Liver (tissue), 9 donors: Measurements from ENCODE around the gene AMIGO2. TPM values are rescaled to one million over a fixed set of nuclear protein-coding genes. Genes with fewer than 3 reads are reported as not detected.

Experiments used
- DNase-seq: peaks from one replicate; pipeline ENCODE4 v3.0.0-alpha.2; 2017; ENCODE audit warnings: low spot score
- H3K27ac ChIP-seq, 2 donors: one replicate each; pipeline ENCODE4 v1.7.0; 2013; ENCODE audit warnings: inconsistent platforms in 2 of 2, low read length in 2 of 2, control low read depth in 1 of 2, low read depth in 1 of 2, mild to moderate bottlenecking in 1 of 2
- H3K27me3 ChIP-seq, 4 donors: one replicate each; pipeline versions ENCODE4 v1.6.1 to v1.7.0; 2013; ENCODE audit warnings: low read length in 3 of 4, inconsistent platforms in 1 of 4, mild to moderate bottlenecking in 1 of 4, moderate library complexity in 1 of 4; ENCODE audit not compliant: control insufficient read depth in 4 of 4, insufficient read depth in 4 of 4
- H3K36me3 ChIP-seq, 4 donors: one replicate each; pipeline versions ENCODE4 v1.6.1 to v1.7.0; 2013; ENCODE audit warnings: low read length in 3 of 4, mild to moderate bottlenecking in 3 of 4, low read depth in 1 of 4, moderate library complexity in 1 of 4; ENCODE audit not compliant: control insufficient read depth in 4 of 4, insufficient read depth in 3 of 4
- H3K4me1 ChIP-seq, 4 donors: one replicate each; pipeline versions ENCODE4 v1.6.1 to v1.7.0; 2013; ENCODE audit warnings: low read length in 3 of 4, mild to moderate bottlenecking in 3 of 4, moderate library complexity in 1 of 4; ENCODE audit not compliant: control insufficient read depth in 4 of 4, insufficient read depth in 4 of 4
- H3K4me3 ChIP-seq, 3 donors: one replicate each; pipeline versions ENCODE4 v1.6.1 to v1.7.0; 2013; ENCODE audit warnings: low read length in 3 of 3, control low read depth in 1 of 3, low read depth in 1 of 3, mild to moderate bottlenecking in 1 of 3
- H3K9ac ChIP-seq, 2 donors: one replicate each; pipeline ENCODE4 v1.7.0; 2013; ENCODE audit warnings: low read length in 2 of 2, mild to moderate bottlenecking in 2 of 2, moderate library complexity in 2 of 2, control low read depth in 1 of 2, low read depth in 1 of 2
- H3K9me3 ChIP-seq, 4 donors: one replicate each; pipeline versions ENCODE4 v1.6.1 to v1.7.0; 2013; ENCODE audit warnings: low read length in 3 of 4; ENCODE audit not compliant: control insufficient read depth in 4 of 4
- EGR1 ChIP-seq, 2 donors: IDR thresholded peaks; 2 replicates each; pipeline ENCODE4 v1.6.1; 2016 to 2018; ENCODE audit warnings: antibody characterized with exemption in 2 of 2, low read depth in 2 of 2
- GABPA ChIP-seq, 2 donors: IDR thresholded peaks in 1 of 2; conservative IDR thresholded peaks in 1 of 2; 2 replicates each; pipeline ENCODE4 v1.6.1; 2016; ENCODE audit warnings: antibody characterized with exemption in 2 of 2, mild to moderate bottlenecking in 1 of 2, moderate library complexity in 1 of 2
- HNF4A ChIP-seq, 2 donors: conservative IDR thresholded peaks; 2 replicates each; pipeline ENCODE4 v1.6.1; 2016; ENCODE audit warnings: antibody characterized with exemption in 2 of 2, mild to moderate bottlenecking in 2 of 2
- HNF4G ChIP-seq: IDR thresholded peaks from 2 replicates; pipeline ENCODE4 v1.6.1; 2016; ENCODE audit warnings: antibody characterized with exemption
- RXRA ChIP-seq, 2 donors: IDR thresholded peaks; 2 replicates each; pipeline ENCODE4 v1.6.1; 2017 to 2018; ENCODE audit warnings: antibody characterized with exemption in 2 of 2, mild to moderate bottlenecking in 1 of 2
- TAF1 ChIP-seq: conservative IDR thresholded peaks from 2 replicates; pipeline ENCODE4 v1.6.1; 2016; ENCODE audit warnings: antibody characterized with exemption, mild to moderate bottlenecking
- WGBS: extraction: QIAGEN DNeasy Blood & Tissue Kit; methylation state at CpG from one replicate; pipeline ENCODE4 v1.1.7; 2013; 5-methylcytosine and 5-hydroxymethylcytosine counted together
- polyA plus RNA-seq, 2 donors: library from polyadenylated mRNA; stranded (reverse) in 1 of 2; unstranded in 1 of 2; fragments of 200-250 nt in 1 of 2; fragments of >200 nt in 1 of 2; fragmentation: Nextera tagmentation in 1 of 2; extraction: Ambion mirVana in 1 of 2; gene quantifications; one replicate each; pipeline versions ENCODE4 v1.2.1 to v1.2.3, GENCODE V29; 2013 to 2015
- total RNA-seq, 2 donors: library from RNA; depleted of rRNA; stranded (reverse); fragments of >200 nt; gene quantifications; one replicate each; pipeline ENCODE4 v1.2.3, GENCODE V29; 2014
- TF ChIP-seq, protein P1 (sequence below): fragments of 150-350 bp; IDR thresholded peaks from 2 replicates; pipeline ENCODE4 v1.5.1; 2017; ENCODE audit warnings: improper control_type of control experiment, low read depth, low read length; ENCODE audit not compliant: missing input control
- TF ChIP-seq, protein P2 (sequence below): IDR thresholded peaks from 2 replicates; pipeline ENCODE4 v1.6.1; 2016; ENCODE audit warnings: antibody characterized with exemption
- TF ChIP-seq, protein P3 (sequence below): IDR thresholded peaks from 2 replicates; pipeline ENCODE4 v1.6.1; 2016; ENCODE audit warnings: antibody characterized with exemption, mild to moderate bottlenecking
- TF ChIP-seq, protein P4 (sequence below): IDR thresholded peaks from 2 replicates; pipeline ENCODE4 v1.6.1; 2016; ENCODE audit warnings: antibody characterized with exemption
- donor health status: healthy.
- donor health status: healthy.
- donor health status: healthy.
- donor health status: healthy.
- donor health status: healthy.

Gene AMIGO2
- total and polyA plus RNA-seq, 4 donors = 1.2 to 3.5 (median 2.3) TPM

DNA sequence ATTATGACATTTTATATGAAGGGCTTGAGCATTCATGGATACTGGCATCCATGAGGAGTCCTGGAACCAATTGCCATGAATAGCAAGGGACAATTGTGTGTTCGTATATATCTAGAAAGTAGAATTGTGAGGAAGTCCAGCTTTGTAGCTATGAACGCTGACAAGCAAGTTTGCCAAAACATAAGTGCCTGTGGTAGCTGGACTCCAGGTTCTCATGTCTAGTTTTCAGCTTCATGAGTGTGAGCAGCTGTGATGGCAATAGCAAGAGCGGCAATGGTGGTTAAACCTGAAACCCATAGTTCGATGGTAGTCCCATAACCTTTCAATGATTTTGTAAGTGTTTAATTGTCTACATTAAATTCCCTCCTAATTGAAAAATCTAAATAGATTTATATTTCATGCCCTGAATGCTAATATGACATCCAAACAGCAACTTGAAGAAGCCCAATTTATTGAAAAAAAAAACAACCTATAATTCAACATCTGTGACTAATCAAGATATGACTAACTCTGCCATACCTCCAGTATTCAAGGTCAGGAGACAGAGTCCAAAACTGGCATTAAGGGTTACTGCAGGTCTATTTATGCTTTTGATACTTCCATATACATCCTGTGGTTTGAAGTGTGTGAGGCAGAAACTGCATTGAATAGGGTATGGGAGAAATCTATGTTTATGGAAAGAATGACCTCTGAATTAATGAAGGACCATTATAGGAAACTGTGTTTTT is 50.6 kb downstream of the AMIGO2 start:
- Histone ChIP-seq H3K9me3 (no peaks in the 10 kb centered on the region), H3K9ac (no peak overlapping the region), H3K27ac (no peak overlapping the region), H3K36me3 (no peaks in the 10 kb centered on the region), H3K27me3 (no peaks in the 10 kb centered on the region), H3K4me1 (peaks cover 0 to 14% (median 7%) of the 10 kb centered on the region in 4 donors), H3K4me3 (no peak overlapping the region)
- WGBS = 96% methylated on average over 4 of the region's 4 CpGs
- DNase-seq = no peak
- TF ChIP-seq, protein P1, sequence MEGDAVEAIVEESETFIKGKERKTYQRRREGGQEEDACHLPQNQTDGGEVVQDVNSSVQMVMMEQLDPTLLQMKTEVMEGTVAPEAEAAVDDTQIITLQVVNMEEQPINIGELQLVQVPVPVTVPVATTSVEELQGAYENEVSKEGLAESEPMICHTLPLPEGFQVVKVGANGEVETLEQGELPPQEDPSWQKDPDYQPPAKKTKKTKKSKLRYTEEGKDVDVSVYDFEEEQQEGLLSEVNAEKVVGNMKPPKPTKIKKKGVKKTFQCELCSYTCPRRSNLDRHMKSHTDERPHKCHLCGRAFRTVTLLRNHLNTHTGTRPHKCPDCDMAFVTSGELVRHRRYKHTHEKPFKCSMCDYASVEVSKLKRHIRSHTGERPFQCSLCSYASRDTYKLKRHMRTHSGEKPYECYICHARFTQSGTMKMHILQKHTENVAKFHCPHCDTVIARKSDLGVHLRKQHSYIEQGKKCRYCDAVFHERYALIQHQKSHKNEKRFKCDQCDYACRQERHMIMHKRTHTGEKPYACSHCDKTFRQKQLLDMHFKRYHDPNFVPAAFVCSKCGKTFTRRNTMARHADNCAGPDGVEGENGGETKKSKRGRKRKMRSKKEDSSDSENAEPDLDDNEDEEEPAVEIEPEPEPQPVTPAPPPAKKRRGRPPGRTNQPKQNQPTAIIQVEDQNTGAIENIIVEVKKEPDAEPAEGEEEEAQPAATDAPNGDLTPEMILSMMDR = no peak
- TF ChIP-seq, protein P2, sequence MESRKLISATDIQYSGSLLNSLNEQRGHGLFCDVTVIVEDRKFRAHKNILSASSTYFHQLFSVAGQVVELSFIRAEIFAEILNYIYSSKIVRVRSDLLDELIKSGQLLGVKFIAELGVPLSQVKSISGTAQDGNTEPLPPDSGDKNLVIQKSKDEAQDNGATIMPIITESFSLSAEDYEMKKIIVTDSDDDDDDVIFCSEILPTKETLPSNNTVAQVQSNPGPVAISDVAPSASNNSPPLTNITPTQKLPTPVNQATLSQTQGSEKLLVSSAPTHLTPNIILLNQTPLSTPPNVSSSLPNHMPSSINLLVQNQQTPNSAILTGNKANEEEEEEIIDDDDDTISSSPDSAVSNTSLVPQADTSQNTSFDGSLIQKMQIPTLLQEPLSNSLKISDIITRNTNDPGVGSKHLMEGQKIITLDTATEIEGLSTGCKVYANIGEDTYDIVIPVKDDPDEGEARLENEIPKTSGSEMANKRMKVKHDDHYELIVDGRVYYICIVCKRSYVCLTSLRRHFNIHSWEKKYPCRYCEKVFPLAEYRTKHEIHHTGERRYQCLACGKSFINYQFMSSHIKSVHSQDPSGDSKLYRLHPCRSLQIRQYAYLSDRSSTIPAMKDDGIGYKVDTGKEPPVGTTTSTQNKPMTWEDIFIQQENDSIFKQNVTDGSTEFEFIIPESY = no peak
- TF ChIP-seq HNF4A (conservative IDR thresholded peaks at IDR 0.05) (no peak), TAF1 (no peak), HNF4G (no peak)
- TF ChIP-seq, protein P3, sequence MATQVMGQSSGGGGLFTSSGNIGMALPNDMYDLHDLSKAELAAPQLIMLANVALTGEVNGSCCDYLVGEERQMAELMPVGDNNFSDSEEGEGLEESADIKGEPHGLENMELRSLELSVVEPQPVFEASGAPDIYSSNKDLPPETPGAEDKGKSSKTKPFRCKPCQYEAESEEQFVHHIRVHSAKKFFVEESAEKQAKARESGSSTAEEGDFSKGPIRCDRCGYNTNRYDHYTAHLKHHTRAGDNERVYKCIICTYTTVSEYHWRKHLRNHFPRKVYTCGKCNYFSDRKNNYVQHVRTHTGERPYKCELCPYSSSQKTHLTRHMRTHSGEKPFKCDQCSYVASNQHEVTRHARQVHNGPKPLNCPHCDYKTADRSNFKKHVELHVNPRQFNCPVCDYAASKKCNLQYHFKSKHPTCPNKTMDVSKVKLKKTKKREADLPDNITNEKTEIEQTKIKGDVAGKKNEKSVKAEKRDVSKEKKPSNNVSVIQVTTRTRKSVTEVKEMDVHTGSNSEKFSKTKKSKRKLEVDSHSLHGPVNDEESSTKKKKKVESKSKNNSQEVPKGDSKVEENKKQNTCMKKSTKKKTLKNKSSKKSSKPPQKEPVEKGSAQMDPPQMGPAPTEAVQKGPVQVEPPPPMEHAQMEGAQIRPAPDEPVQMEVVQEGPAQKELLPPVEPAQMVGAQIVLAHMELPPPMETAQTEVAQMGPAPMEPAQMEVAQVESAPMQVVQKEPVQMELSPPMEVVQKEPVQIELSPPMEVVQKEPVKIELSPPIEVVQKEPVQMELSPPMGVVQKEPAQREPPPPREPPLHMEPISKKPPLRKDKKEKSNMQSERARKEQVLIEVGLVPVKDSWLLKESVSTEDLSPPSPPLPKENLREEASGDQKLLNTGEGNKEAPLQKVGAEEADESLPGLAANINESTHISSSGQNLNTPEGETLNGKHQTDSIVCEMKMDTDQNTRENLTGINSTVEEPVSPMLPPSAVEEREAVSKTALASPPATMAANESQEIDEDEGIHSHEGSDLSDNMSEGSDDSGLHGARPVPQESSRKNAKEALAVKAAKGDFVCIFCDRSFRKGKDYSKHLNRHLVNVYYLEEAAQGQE = no peak
- TF ChIP-seq, protein P4, sequence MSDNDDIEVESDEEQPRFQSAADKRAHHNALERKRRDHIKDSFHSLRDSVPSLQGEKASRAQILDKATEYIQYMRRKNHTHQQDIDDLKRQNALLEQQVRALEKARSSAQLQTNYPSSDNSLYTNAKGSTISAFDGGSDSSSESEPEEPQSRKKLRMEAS = no peak

DNA sequence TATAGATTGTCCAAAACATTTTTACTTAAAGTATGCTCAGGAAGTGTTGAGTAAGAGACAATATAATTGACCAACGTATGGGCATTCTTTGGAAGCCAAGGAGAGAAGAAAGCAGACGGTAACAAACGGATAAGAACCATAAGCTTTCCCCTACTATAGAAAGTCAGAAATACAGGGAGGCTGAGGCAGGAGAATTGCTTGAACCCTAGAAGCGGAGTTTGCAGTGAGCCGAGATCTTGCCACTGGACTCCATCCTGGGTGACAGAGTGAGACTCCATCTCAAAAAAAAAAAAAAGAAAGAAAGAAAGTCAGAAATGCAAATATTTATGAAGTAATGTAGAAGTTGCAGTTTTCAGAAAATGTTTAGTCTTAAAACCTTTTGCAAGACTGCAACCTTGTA is 51.6 kb downstream of the AMIGO2 start:
- no peak for DNase-seq
- Histone ChIP-seq H3K9me3 (no peaks in the 10 kb centered on the region), H3K36me3 (no peaks in the 10 kb centered on the region), H3K27me3 (no peaks in the 10 kb centered on the region), H3K27ac (no peak overlapping the region), H3K4me1 (peaks cover 0 to 10% (median 4%) of the 10 kb centered on the region in 4 donors), H3K9ac (no peak overlapping the region), H3K4me3 (no peak overlapping the region)
- TF ChIP-seq RXRA (IDR thresholded peaks at IDR 0.05) (no peak), GABPA (IDR thresholded peaks at IDR 0.05 in 1 of 2, conservative IDR thresholded peaks at IDR 0.05 in 1 of 2) (no peak), EGR1 (IDR thresholded peaks at IDR 0.05; ENCODE audit: low read depth in 2 of 2) (no peak)
- 93% methylated on average over 5 of the region's 5 CpGs for WGBS

Other genes with a start within 250 kb of the AMIGO2 start
- 1 to 10 TPM in 1 of 2 donors, under 1 TPM in 1; 0.51 to 1.3 TPM for gene PCED1B, start 338 bp downstream of the AMIGO2 start, total RNA-seq
- gene PCED1B, start 338 bp downstream of the AMIGO2 start, polyA plus RNA-seq = 1 to 10 TPM in 1 of 2 donors, under 1 TPM in 1; 0.85 to 1.8 TPM